ENCODE results near the gene ATXN7L1. TPM values are rescaled to one million over a fixed set of nuclear protein-coding genes. Genes with fewer than 3 reads are reported as not detected.
"Not testable (repeated sequence)": the region's sequence is repeated elsewhere in the genome, so short reads cannot be mapped to it uniquely, and the experiment has no call there.

ATXN7L1 gene
- total RNA-seq, 4 donors from 2014 or later: 5.9 to 21.2 (median 7.7) TPM

DNA sequence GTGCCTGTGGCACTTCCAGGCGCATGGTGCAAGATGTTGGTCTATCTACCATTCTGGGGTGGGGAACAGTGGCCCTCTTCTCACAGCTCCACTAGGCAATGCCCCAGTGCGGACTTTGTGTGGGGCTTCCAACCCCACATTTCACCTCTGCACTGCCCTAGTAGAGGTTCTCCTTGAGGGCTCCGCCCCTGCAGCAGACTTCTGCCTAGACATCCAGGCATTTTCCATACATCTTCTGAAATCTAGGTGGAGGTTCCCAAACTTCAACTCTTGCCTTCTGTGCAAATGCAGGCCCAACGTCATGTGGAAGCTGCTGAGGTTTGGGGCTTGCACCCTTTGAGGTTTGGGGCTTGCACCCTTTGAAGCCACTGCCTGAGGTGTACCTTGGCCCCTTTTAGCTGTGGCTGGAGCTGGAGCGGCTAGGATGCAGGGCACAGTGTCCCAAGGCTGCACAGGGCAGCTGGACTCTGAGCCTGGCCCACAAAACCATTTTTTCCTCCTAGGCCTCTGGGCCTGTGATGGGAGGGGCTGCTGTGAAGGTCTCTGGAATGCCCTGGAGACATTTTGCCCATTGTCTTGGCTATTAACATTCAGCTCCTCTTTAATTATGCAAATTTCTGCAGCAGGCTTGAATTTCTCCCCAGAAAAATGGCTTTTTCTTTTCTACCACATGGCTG is 164.5 kb downstream of the ATXN7L1 start:
- peaks cover 0 to 8% (median 0%) of the 10 kb centered on the region in 3 donors for H3K4me1 ChIP-seq
- ATAC-seq: no peak
- TF ChIP-seq, protein P1, sequence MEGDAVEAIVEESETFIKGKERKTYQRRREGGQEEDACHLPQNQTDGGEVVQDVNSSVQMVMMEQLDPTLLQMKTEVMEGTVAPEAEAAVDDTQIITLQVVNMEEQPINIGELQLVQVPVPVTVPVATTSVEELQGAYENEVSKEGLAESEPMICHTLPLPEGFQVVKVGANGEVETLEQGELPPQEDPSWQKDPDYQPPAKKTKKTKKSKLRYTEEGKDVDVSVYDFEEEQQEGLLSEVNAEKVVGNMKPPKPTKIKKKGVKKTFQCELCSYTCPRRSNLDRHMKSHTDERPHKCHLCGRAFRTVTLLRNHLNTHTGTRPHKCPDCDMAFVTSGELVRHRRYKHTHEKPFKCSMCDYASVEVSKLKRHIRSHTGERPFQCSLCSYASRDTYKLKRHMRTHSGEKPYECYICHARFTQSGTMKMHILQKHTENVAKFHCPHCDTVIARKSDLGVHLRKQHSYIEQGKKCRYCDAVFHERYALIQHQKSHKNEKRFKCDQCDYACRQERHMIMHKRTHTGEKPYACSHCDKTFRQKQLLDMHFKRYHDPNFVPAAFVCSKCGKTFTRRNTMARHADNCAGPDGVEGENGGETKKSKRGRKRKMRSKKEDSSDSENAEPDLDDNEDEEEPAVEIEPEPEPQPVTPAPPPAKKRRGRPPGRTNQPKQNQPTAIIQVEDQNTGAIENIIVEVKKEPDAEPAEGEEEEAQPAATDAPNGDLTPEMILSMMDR (IDR thresholded peaks at IDR 0.05): no peak
- TF ChIP-seq POLR2AphosphoS5 (IDR thresholded peaks at IDR 0.05) (no peak), EP300 (IDR thresholded peaks at IDR 0.05) (no peak)
- no peak overlapping the region for H3K4me3 ChIP-seq
- H3K27ac ChIP-seq: no peak overlapping the region
- peaks cover 0 to 7% of the 10 kb centered on the region in 2 donors for H3K36me3 ChIP-seq
- peaks cover 0 to 13% (median 0%) of the 10 kb centered on the region in 3 donors for H3K9me3 ChIP-seq
- 67% methylated on average over 1 of the region's 5 CpGs; no CpG with 5 or more reads in 1 of the 2 donors for WGBS, 2 donors (ENCODE audit: low coverage in 1 of 2)
- no peaks in the 10 kb centered on the region for H3K27me3 ChIP-seq

DNA sequence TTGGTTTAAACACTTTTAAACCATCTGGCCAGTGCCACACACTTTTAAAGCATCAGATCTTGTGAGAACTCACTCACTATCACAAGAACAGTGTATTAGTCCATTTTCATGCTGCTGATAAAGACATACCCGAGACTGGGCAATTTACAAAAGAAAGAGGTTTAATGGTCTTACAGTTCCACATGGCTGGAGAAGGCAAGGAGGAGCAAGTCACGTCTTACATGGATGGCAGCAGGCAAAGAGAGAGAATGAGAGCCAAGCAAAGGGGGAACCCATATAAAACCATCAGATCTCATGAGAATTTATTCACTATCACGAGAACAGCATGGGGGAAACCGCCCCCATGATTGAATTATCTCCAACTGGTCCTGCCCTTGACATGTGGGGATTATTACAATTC is 165.7 kb downstream of the ATXN7L1 start:
- H3K27me3 ChIP-seq, ATAC-seq, H3K36me3 ChIP-seq, H3K27ac ChIP-seq, H3K4me1 ChIP-seq, H3K4me3 ChIP-seq: not testable (repeated sequence)
- 96 to 100% methylated on average over 3 to 4 of the region's 4 CpGs for WGBS, 2 donors (ENCODE audit: low coverage in 1 of 2)
- H3K9me3 ChIP-seq: peaks cover 0 to 13% (median 0%) of the 10 kb centered on the region in 3 donors

DNA sequence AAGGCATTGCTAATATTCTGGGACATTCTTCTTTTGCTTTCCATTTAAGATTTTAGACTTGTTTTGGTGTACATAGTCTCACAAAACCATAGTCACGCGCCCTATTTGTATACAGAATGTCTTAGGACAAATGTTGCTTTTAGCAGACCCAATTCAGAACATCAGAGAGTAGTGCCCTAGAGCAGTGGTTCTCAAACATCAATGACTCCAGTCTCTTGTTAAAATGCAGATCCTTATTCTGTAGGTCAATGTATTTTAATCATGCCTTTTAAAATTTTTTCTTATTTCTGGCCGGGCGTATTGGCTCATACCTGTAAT is 167.7 kb downstream of the ATXN7L1 start:
- Histone ChIP-seq H3K4me1 (peaks cover 0 to 10% (median 0%) of the 10 kb centered on the region in 3 donors), H3K4me3 (no peak overlapping the region), H3K27me3 (no peaks in the 10 kb centered on the region), H3K36me3 (peaks cover 0 to 7% of the 10 kb centered on the region in 2 donors), H3K9me3 (peaks cover 0 to 13% (median 0%) of the 10 kb centered on the region in 3 donors), H3K27ac (no peak overlapping the region)
- ATAC-seq: no peak
- TF ChIP-seq, protein P1 (IDR thresholded peaks at IDR 0.05): no peak
- 91 to 100% methylated on average over 4 of the region's 4 CpGs for WGBS, 2 donors (ENCODE audit: low coverage in 1 of 2)

DNA sequence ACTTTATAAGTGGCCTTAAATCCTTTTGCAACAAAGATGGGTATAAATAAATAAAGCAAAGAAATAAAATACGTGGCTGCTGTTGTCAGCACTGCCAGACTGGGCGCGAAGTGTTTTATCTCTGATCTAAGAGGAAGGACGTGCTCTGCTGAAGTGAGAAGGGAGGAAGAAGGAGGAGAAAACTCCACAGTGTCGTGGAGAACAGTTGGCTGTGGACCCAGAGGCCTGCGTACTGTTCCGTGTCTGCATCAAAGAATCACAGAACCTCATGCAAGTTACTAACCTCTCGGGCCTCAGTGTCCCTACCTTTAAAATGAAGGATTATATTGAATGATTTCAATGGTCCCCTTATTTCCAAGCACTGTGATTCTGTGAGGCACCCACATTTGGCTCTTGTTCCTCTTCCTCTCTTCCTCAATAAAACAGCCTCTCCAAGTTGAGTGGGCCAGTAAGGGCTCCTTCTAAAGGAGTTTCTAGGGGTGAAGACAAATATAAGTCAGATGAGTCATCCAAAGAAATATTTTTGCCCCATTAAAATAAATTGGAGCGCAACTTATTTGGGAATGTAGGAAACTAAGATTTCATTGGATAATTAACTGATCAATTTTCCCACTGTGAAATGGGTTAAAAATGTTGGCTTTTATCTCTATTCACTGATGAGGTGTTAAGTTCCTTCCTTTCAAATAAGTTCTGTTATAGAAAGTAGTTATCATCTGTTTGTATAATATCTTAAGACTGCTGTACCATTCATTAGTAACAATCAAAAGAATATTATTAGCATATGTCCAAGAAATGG is 168.2 kb downstream of the ATXN7L1 start:
- no peak for ATAC-seq
- no peak overlapping the region for H3K27ac ChIP-seq
- peaks cover 0 to 10% (median 0%) of the 10 kb centered on the region in 3 donors for H3K4me1 ChIP-seq
- H3K4me3 ChIP-seq: no peak overlapping the region
- WGBS, 2 donors (ENCODE audit: low coverage in 1 of 2): 65 to 78% methylated on average over 5 to 9 of the region's 9 CpGs
- TF ChIP-seq POLR2AphosphoS5 (IDR thresholded peaks at IDR 0.05) (no peak), POLR2A (IDR thresholded peaks at IDR 0.05) (no peak), EP300 (IDR thresholded peaks at IDR 0.05) (no peak)
- TF ChIP-seq, protein P1 (IDR thresholded peaks at IDR 0.05): no peak
- H3K36me3 ChIP-seq: peaks cover 0 to 7% of the 10 kb centered on the region in 2 donors
- peaks cover 0 to 13% (median 0%) of the 10 kb centered on the region in 3 donors for H3K9me3 ChIP-seq
- no peaks in the 10 kb centered on the region for H3K27me3 ChIP-seq

DNA sequence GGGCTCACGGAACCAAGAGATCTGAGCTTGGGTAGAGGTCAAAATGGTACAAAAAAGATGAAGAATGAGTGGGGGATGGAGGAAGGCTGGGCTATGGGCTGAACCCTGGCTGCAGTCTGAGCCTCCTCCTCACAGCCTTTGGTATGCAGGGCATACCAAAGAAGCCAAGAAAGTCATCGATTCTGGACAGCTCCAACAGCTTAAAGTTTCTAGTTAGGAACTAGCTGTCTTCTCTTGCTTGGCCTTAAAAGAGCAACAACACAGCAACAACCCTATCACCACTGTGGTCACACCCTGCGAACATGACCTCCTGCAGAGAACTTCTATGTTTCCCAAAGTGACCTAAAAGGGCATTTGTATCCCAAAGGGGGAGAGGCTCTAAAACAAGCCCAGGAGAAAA is 169.0 kb downstream of the ATXN7L1 start:
- no peaks in the 10 kb centered on the region for H3K27me3 ChIP-seq
- H3K4me1 ChIP-seq: peaks cover 0 to 10% (median 0%) of the 10 kb centered on the region in 3 donors
- H3K27ac ChIP-seq: no peak overlapping the region
- 72 to 83% methylated on average over 1 to 3 of the region's 3 CpGs for WGBS, 2 donors (ENCODE audit: low coverage in 1 of 2)
- no peak for ATAC-seq
- peaks cover 0 to 4% of the 10 kb centered on the region in 2 donors for H3K36me3 ChIP-seq
- no peak overlapping the region for H3K4me3 ChIP-seq
- no peak for TF ChIP-seq POLR2A (IDR thresholded peaks at IDR 0.05)
- peaks cover 0 to 11% (median 0%) of the 10 kb centered on the region in 3 donors for H3K9me3 ChIP-seq

DNA sequence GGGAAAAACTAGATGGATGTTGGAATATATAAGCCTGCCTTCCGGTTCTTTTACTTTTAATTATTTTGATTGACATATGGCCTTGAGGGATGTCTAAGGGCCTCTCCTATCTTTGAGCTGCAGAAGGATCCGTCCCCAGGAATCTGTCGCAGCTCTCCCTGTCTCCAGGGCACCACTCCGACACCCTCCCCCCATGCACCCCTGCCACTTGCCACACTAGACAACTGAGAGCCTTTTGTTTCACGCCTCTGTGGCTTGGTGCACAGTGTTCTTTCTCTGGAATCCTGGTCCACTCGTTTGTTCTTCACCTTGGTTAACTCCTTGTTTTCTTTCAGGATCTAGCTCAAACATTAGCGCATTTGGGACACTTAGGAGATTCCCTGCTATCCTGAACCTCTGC is 171.0 kb downstream of the ATXN7L1 start:
- WGBS, 2 donors (ENCODE audit: low coverage in 1 of 2): 86 to 90% methylated on average over 7 of the region's 7 CpGs
- no peak overlapping the region for H3K27ac ChIP-seq
- H3K4me1 ChIP-seq: peaks cover 0 to 10% (median 0%) of the 10 kb centered on the region in 3 donors
- no peaks in the 10 kb centered on the region for H3K27me3 ChIP-seq
- H3K9me3 ChIP-seq: no peaks in the 10 kb centered on the region
- no peak overlapping the region for H3K4me3 ChIP-seq
- TF ChIP-seq, protein P1 (IDR thresholded peaks at IDR 0.05): no peak
- no peak for TF ChIP-seq POLR2A (IDR thresholded peaks at IDR 0.05)
- no peak for TF ChIP-seq EP300 (IDR thresholded peaks at IDR 0.05)
- no peak for TF ChIP-seq POLR2AphosphoS5 (IDR thresholded peaks at IDR 0.05)
- H3K36me3 ChIP-seq: peaks cover 0 to 3% of the 10 kb centered on the region in 2 donors
- no peak for ATAC-seq

Measured in gastroesophageal sphincter (tissue), 4 donors.